Esophagus muscularis mucosa (tissue), 4 donors: Measurements from ENCODE around the gene SEPTIN8. TPM values are rescaled to one million over a fixed set of nuclear protein-coding genes. Genes with fewer than 3 reads are reported as not detected.

Source experiments
- DNase-seq: peaks from one replicate; pipeline ENCODE4 v3.0.0-alpha.2; 2017; ENCODE audit errors: extremely low spot score
- H3K27ac ChIP-seq, 4 donors: fragments of 200-600 bp; sonication (generic); replicated peaks in 1 of 4; 1 replicate in 3 of 4; 2 replicates in 1 of 4; pipeline ENCODE4 v1.5.1; 2016 to 2019; ENCODE audit warnings: mild to moderate bottlenecking in 1 of 4
- H3K27me3 ChIP-seq, 4 donors: fragments of 200-600 bp; sonication (generic); one replicate each; pipeline versions ENCODE4 v1.5.1 to v1.6.0; 2016 to 2019
- H3K36me3 ChIP-seq, 4 donors: fragments of 200-600 bp; sonication (generic); one replicate each; pipeline ENCODE4 v1.5.1; 2016 to 2019
- H3K4me1 ChIP-seq, 4 donors: fragments of 200-600 bp; sonication (generic); one replicate each; pipeline ENCODE4 v1.5.1; 2016 to 2019
- H3K4me3 ChIP-seq, 4 donors: fragments of 200-600 bp; sonication (generic); 1 replicate in 2 of 4; 2 replicates in 2 of 4; pipeline ENCODE4 v1.5.1; 2016 to 2019; ENCODE audit warnings: mild to moderate bottlenecking in 4 of 4, moderate library complexity in 1 of 4
- H3K9me3 ChIP-seq, 4 donors: fragments of 200-600 bp; sonication (generic); 1 replicate in 3 of 4; 2 replicates in 1 of 4; pipeline ENCODE4 v1.5.1; 2016 to 2019
- CTCF ChIP-seq, 3 experiments: fragments of 200-600 bp in 2 of 3; fragments of 450-650 bp in 1 of 3; sonication (generic) in 2 of 3; IDR thresholded peaks; one replicate each; pipeline ENCODE4 v1.5.1; 2017 to 2019; ENCODE audit warnings: antibody characterized with exemption in 3 of 3, mild to moderate bottlenecking in 2 of 3, moderate library complexity in 1 of 3
- EP300 ChIP-seq: sonication (generic); formaldehyde crosslinking; IDR thresholded peaks from one replicate; pipeline ENCODE4 v1.6.1; 2017; ENCODE audit warnings: antibody characterized with exemption
- POLR2A ChIP-seq: fragments of 450-650 bp; IDR thresholded peaks from one replicate; pipeline ENCODE4 v1.6.1; 2017; ENCODE audit warnings: antibody characterized with exemption, moderate library complexity, mild to moderate bottlenecking, low read depth
- POLR2AphosphoS5 ChIP-seq, 2 donors: sonication (generic); formaldehyde crosslinking; IDR thresholded peaks; one replicate each; pipeline ENCODE4 v1.6.1; 2017; ENCODE audit warnings: antibody characterized with exemption in 2 of 2
- WGBS: methylation state at CpG from one replicate; pipeline ENCODE4 v1.1.5; 2018; 5-methylcytosine and 5-hydroxymethylcytosine counted together
- intact Hi-C: fragments of 100-400 bp; cut with DNase I; formaldehyde crosslinking; loops from one replicate; pipeline ENCODE4 v1.15.1; 2023
- total RNA-seq, 4 donors: library from RNA; depleted of rRNA; stranded (reverse); fragments of >200 nt; gene quantifications; one replicate each; pipeline versions ENCODE4 v1.1.0 to v1.2.1, GENCODE V29; 2016

Gene SEPTIN8
- total RNA-seq, 4 donors from 2014 or later: 26.7 to 42.8 (median 36.9) TPM

DNA sequence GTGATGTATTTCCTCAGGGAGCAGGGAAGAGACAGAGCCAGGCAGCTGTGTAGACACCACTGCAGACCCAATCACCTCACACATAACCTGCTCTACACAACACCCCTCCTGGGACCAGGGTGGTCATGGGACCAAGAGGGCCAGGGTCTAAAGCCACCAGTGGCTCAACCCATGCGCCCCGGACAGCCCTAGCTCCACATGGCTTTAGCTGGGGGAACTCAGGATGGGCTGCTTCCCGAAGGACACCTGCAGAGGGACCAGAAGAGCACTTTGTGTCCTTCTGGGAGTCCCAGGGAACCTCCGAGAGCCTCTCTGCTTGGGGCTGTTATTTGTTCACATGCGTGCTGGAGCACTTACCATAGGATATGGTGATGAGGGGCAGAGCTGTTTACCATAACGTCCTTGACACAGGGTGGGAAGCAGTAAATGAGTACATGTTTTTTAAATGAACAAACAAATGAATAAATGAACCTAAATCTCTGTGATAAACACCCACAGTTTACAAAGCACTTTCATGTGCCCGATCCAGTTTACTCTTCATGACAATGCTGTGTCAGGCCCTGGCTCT lies 12.3 kb downstream of the SEPTIN8 start:
- Histone ChIP-seq H3K4me3 (no peak overlapping the region), H3K27me3 (no peaks in the 10 kb centered on the region), H3K27ac (no peak overlapping the region), H3K4me1 (peaks cover 30 to 40% (median 32%) of the 10 kb centered on the region in 4 donors), H3K9me3 (no peaks in the 10 kb centered on the region), H3K36me3 (peaks cover 49 to 59% (median 57%) of the 10 kb centered on the region in 4 donors)
- no peak for DNase-seq
- WGBS: 93% methylated on average over 7 of the region's 7 CpGs
- no peak for TF ChIP-seq POLR2A
- TF ChIP-seq CTCF (IDR thresholded peaks at IDR 0.05): no peak
- no peak for TF ChIP-seq EP300
- TF ChIP-seq POLR2AphosphoS5 (IDR thresholded peaks at IDR 0.05): no peak
- intact Hi-C loops: no loop called here

GRCh38 chr5:132764051-132764450 lies 13.0 kb downstream of the SEPTIN8 start:
- H3K27ac ChIP-seq: no peak overlapping the region
- peaks cover 49 to 66% (median 64%) of the 10 kb centered on the region in 4 donors for H3K36me3 ChIP-seq
- no peaks in the 10 kb centered on the region for H3K9me3 ChIP-seq
- peaks cover 26 to 35% (median 32%) of the 10 kb centered on the region in 4 donors for H3K4me1 ChIP-seq
- no peak for DNase-seq
- H3K4me3 ChIP-seq: no peak overlapping the region
- 91% methylated on average over 10 of the region's 10 CpGs for WGBS
- intact Hi-C loops: no loop called here
- TF ChIP-seq POLR2AphosphoS5 (IDR thresholded peaks at IDR 0.05) (no peak), POLR2A (no peak), CTCF (IDR thresholded peaks at IDR 0.05) (no peak), EP300 (no peak)
- H3K27me3 ChIP-seq: no peaks in the 10 kb centered on the region

- no peak for TF ChIP-seq POLR2AphosphoS5 (IDR thresholded peaks at IDR 0.05)
- TF ChIP-seq POLR2A: no peak
- no peak for TF ChIP-seq EP300
- no peak for TF ChIP-seq CTCF (IDR thresholded peaks at IDR 0.05)
- 92% methylated on average over 17 of the region's 17 CpGs for whole genome bisulfite sequencing
- DNase-seq: no peak
- intact Hi-C loops: no loop called here
- no peak overlapping the region for H3K27ac ChIP-seq
- no peaks in the 10 kb centered on the region for H3K27me3 ChIP-seq
- H3K36me3 ChIP-seq: peaks cover 54 to 72% (median 70%) of the 10 kb centered on the region in 4 donors
- no peaks in the 10 kb centered on the region for H3K9me3 ChIP-seq
- no peak overlapping the region for H3K4me3 ChIP-seq
- peaks cover 20 to 28% (median 25%) of the 10 kb centered on the region in 4 donors for H3K4me1 ChIP-seq
Observed at GRCh38 chr5:132763181-132764036, 13.6 kb downstream of the SEPTIN8 start.

DNA sequence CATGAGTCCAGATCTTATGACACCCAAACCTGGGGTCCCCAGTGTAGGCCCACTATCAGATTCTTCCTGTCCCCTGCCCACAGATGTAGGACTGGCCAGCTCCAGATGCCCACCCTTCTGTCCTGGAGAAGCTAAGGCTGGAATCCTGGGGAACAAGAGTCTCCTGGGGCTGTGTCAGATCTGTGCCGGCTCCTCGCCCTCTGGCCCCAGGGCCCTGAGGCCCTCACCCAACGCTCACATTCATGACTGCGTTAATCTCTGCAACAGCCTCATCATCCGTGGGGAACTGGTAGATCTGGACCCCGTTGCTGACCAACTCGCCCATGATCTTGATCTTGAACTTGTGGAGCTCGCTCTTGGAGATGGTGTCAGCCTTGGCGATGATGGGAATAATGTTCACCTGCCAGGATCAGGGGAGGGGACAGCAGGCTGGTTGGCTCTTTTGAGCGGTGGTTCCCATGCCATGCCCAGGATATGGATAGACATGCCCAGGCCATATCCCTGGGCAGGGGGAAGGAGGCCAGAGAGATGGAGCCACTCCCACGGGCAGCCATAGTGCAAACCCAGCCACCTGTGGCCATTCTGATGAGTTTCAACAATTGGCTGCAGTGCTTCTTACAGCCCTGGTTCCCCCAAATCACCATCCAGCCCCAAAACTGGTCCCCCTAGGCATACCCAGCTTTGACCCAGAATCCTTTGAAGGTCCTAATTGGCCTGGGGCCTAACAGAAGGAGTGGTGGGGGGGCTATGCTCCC lies 14.6 kb downstream of the SEPTIN8 start:
- peaks cover 57 to 82% (median 79%) of the 10 kb centered on the region in 4 donors for H3K36me3 ChIP-seq

More for the DNA sequence above, 14.6 kb downstream of the SEPTIN8 start:
- intact Hi-C loops: no loop called here
- no peak for DNase-seq
- Histone ChIP-seq H3K27me3 (no peaks in the 10 kb centered on the region), H3K9me3 (no peaks in the 10 kb centered on the region), H3K4me1 (peaks cover 11 to 18% (median 15%) of the 10 kb centered on the region in 4 donors), H3K4me3 (no peak overlapping the region), H3K27ac (no peak overlapping the region)
- 100% methylated on average over 8 of the region's 11 CpGs for WGBS
- TF ChIP-seq EP300 (no peak), POLR2AphosphoS5 (IDR thresholded peaks at IDR 0.05) (no peak), POLR2A (no peak), CTCF (IDR thresholded peaks at IDR 0.05) (no peak)
